Activated CD4-positive, alpha-beta memory T cell treated with anti-CD3 and anti-CD28 coated beads, Interleukin-2, amount 10 ng/mL, durations not matched to agents 7 days and 5 days (primary cell): ENCODE results near the gene PPP2R3A. TPM values are rescaled to one million over a fixed set of nuclear protein-coding genes. Genes with fewer than 3 reads are reported as not detected.

ENCODE experiments used
- total RNA-seq, 2 experiments: library from RNA; stranded (reverse); gene quantifications; one replicate each; pipeline ENCODE4 v1.2.3, GENCODE V29; 2021

The PPP2R3A gene
- total RNA-seq, 2 experiments from 2014 or later: 0.03 TPM; not detected in 1

Other genes starting within 250 kb of the PPP2R3A start
- gene MSL2, start 230.6 kb downstream of the PPP2R3A start, total RNA-seq: 10 to 100 TPM; 57.4 to 63.9 TPM